Testis (tissue), 2 donors: ENCODE data around the gene SCNN1B.

Source experiments
- CTCF ChIP-seq, 3 experiments: fragments of 450-650 bp in 2 of 3; fragments of 200-600 bp in 1 of 3; sonication (generic) in 1 of 3; IDR thresholded peaks; one replicate each; pipeline ENCODE4 v1.5.1; 2016 to 2019; ENCODE audit warnings: antibody characterized with exemption in 3 of 3, mild to moderate bottlenecking in 2 of 3, moderate library complexity in 1 of 3
- POLR2A ChIP-seq: fragments of 450-650 bp; IDR thresholded peaks from one replicate; pipeline ENCODE4 v1.6.1; 2017; ENCODE audit warnings: antibody characterized with exemption, mild to moderate bottlenecking, moderate library complexity

GRCh38 chr16:23428351-23428750 is 126.2 kb downstream of the SCNN1B start:
- TF ChIP-seq POLR2A, result no peak
- TF ChIP-seq CTCF (IDR thresholded peaks at IDR 0.05), result no peak
